PC-3 (cell line): ENCODE results near the gene RIPOR3. TPM values are rescaled to one million over a fixed set of nuclear protein-coding genes. Genes with fewer than 3 reads are reported as not detected.

Source experiments
- ATAC-seq: fragments of 200-7000 bp; cut with Tn5 transposase; 2 replicates; pipeline ENCODE4 v1.9.1; 2020; ENCODE audit warnings: mild to moderate bottlenecking, moderate library complexity
- BruUV-seq: library from RNA; stranded (reverse); fragments of 400-500 nt; replicated peaks from 2 replicates; lab custom pipeline; 2021; lab: Mats Ljungman, UMichigan
- CTCF ChIA-PET: fragments of 300-600 bp; sonication (Branson Sonifier 250); formaldehyde crosslinking; loops from one replicate; lab custom pipeline; 2022; ENCODE audit warnings: antibody characterized with exemption; lab: Charles Lee
- POLR2A ChIA-PET: fragments of 300-600 bp; sonication (Branson Sonifier 250); formaldehyde crosslinking; loops from one replicate; lab custom pipeline; 2022; ENCODE audit warnings: antibody characterized with exemption; ENCODE audit not compliant: unreplicated experiment; lab: Charles Lee
- DNase-seq: peaks from one replicate; pipeline ENCODE4 v3.0.0-alpha.2; 2015
- H2AFZ ChIP-seq: fragments of 300-600 bp; sonication (generic); 2 replicates; pipeline ENCODE4 v1.6.0; 2016; ENCODE audit warnings: antibody characterized with exemption, low read length
- H3F3A ChIP-seq: fragments of 300-600 bp; sonication (generic); one replicate; pipeline ENCODE4 v1.6.0; 2017; ENCODE audit warnings: antibody characterized with exemption, low read length, control low read depth, mild to moderate bottlenecking; ENCODE audit not compliant: unreplicated experiment
- H3K27ac ChIP-seq: fragments of 300-600 bp; sonication (generic); 2 replicates; pipeline ENCODE4 v1.5.1; 2016; ENCODE audit warnings: mild to moderate bottlenecking, low read length
- H3K27me3 ChIP-seq: fragments of 300-600 bp; sonication (generic); 2 replicates; pipeline ENCODE4 v1.6.1; 2016; ENCODE audit warnings: low read length, mixed read lengths
- H3K36me3 ChIP-seq: fragments of 300-600 bp; sonication (generic); 2 replicates; pipeline ENCODE4 v1.6.1; 2016; ENCODE audit warnings: low read depth, mixed run types, low read length, mixed read lengths
- H3K4me1 ChIP-seq: fragments of 300-600 bp; sonication (generic); 2 replicates; pipeline ENCODE4 v1.5.1; 2016; ENCODE audit warnings: low read length; ENCODE audit not compliant: insufficient read depth
- H3K4me2 ChIP-seq: fragments of 300-600 bp; sonication (generic); 2 replicates; pipeline ENCODE4 v1.6.0; 2016; ENCODE audit warnings: low read length
- H3K4me3 ChIP-seq: fragments of 300-600 bp; sonication (generic); 2 replicates; pipeline ENCODE4 v1.5.1; 2016; ENCODE audit warnings: mild to moderate bottlenecking, low read length, mixed read lengths
- H3K79me2 ChIP-seq: fragments of 300-600 bp; sonication (generic); 2 replicates; pipeline ENCODE4 v1.6.1; 2017; ENCODE audit warnings: low read length, mixed read lengths
- H3K9ac ChIP-seq: fragments of 300-600 bp; sonication (generic); 2 replicates; pipeline ENCODE4 v1.6.0; 2016; ENCODE audit warnings: mild to moderate bottlenecking, low read length
- H3K9me2 ChIP-seq: fragments of 300-600 bp; sonication (generic); replicated peaks from 2 replicates; pipeline ENCODE4 v1.6.1; 2016; ENCODE audit warnings: mixed run types, low read length, mixed read lengths
- H3K9me3 ChIP-seq: fragments of 300-600 bp; sonication (generic); 2 replicates; pipeline ENCODE4 v1.6.1; 2016; ENCODE audit warnings: low read length, mixed read lengths
- H4K20me1 ChIP-seq: fragments of 300-600 bp; sonication (generic); 2 replicates; pipeline ENCODE4 v1.6.1; 2016; ENCODE audit warnings: low read length, mixed read lengths
- EZH2 ChIP-seq: fragments of 300-600 bp; sonication (generic); IDR thresholded peaks from one replicate; pipeline ENCODE4 v1.6.1; 2017; ENCODE audit warnings: antibody characterized with exemption, mild to moderate bottlenecking, low read length; ENCODE audit not compliant: unreplicated experiment
- EZH2phosphoT487 ChIP-seq: fragments of 300-600 bp; sonication (generic); IDR thresholded peaks from 2 replicates; pipeline ENCODE4 v1.6.1; 2018; ENCODE audit warnings: mild to moderate bottlenecking, antibody characterized with exemption, low read length, borderline replicate concordance
- intact Hi-C: fragments of 100-400 bp; cut with micrococcal nuclease; formaldehyde crosslinking; loops from 2 replicates; pipeline ENCODE4 v1.9.0; 2023
- total RNA-seq: library from RNA; depleted of rRNA; stranded (reverse); fragments of >200 nt; gene quantifications from 2 replicates; pipeline ENCODE4 v1.2.3, GENCODE V29; 2014
- TF ChIP-seq, protein P1 (sequence below): fragments of 300-600 bp; sonication (generic); conservative IDR thresholded peaks from 2 replicates; pipeline ENCODE4 v1.5.1; 2017; ENCODE audit warnings: antibody characterized with exemption, low read depth, mild to moderate bottlenecking, low read length

The RIPOR3 gene
- total RNA-seq, 1 experiment from 2014 or later: 0.04 TPM

DNA sequence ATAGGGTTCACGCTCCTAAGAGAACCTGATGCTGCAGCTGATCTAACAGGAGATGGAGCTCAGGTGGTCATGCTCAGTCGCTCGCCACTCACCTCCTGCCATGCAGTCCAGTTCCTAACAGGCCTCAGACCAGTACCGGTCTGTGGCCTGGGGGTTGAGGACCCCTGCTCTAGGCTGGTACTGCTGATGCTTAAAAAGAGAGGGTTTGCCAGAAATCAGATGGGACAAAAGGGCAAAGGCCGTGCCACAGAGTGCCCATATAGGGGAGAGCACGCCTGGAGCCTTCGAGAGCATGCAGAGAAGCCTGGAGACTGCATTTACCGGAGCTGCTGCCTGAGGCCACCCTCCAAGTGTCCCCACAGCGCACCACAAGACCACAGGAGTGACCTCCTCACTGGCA lies 105.7 kb downstream of the RIPOR3 start:
- no TSS peak for BruUV-seq
- Histone ChIP-seq H3K9me3 (no peaks in the 10 kb centered on the region), H3F3A (no peaks in the 10 kb centered on the region), H3K36me3 (peaks cover 34% of the 10 kb centered on the region), H3K4me3 (no peak overlapping the region), H3K4me2 (no peak overlapping the region), H3K9me2 (no peaks in the 10 kb centered on the region), H3K27ac (no peak overlapping the region), H3K79me2 (no peaks in the 10 kb centered on the region), H3K27me3 (no peaks in the 10 kb centered on the region), H4K20me1 (no peaks in the 10 kb centered on the region), H2AFZ (no peak overlapping the region), H3K4me1 (no peaks in the 10 kb centered on the region), H3K9ac (no peak overlapping the region)
- DNase-seq: no peak
- no peak for TF ChIP-seq EZH2phosphoT487
- no peak for TF ChIP-seq EZH2
- TF ChIP-seq, protein P1, sequence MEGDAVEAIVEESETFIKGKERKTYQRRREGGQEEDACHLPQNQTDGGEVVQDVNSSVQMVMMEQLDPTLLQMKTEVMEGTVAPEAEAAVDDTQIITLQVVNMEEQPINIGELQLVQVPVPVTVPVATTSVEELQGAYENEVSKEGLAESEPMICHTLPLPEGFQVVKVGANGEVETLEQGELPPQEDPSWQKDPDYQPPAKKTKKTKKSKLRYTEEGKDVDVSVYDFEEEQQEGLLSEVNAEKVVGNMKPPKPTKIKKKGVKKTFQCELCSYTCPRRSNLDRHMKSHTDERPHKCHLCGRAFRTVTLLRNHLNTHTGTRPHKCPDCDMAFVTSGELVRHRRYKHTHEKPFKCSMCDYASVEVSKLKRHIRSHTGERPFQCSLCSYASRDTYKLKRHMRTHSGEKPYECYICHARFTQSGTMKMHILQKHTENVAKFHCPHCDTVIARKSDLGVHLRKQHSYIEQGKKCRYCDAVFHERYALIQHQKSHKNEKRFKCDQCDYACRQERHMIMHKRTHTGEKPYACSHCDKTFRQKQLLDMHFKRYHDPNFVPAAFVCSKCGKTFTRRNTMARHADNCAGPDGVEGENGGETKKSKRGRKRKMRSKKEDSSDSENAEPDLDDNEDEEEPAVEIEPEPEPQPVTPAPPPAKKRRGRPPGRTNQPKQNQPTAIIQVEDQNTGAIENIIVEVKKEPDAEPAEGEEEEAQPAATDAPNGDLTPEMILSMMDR: no peak
- ChIA-PET CTCF (interaction anchor here (1.0 kb wide), 1 partner anchor 122 kb away, joined by 3 read pairs; no protein-coding TSS in a partner anchor), POLR2A (no interaction called here)
- ATAC-seq: no peak
- intact Hi-C loops: no loop called here

DNA sequence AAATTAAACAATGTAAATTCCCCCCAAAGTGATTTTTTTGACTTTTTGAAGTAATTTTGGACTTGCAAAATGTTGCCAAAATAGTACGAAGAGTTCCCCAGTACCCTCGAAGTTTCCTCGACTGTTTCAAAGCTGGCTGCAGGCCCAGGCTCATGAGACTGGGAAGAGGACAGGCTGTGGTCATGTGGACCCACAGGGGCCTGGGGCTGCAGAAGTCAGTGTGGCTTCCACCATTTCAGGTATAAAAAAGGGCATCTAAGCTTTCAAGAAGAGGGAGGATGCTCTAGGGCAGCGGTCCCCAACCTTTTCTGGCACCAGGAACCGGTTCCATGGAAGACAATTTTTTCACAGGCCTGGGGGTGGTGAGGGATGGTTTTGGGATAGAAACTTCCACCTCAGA lies 106.1 kb downstream of the RIPOR3 start:
- DNase-seq (no peak), ATAC-seq (no peak)
- no peak overlapping the region for H3K9ac ChIP-seq
- no peak overlapping the region for H3K4me2 ChIP-seq
- H3K36me3 ChIP-seq: peaks cover 39% of the 10 kb centered on the region
- POLR2A ChIA-PET: no interaction called here
- intact Hi-C loops: no loop called here
- H3F3A ChIP-seq: no peaks in the 10 kb centered on the region
- no TSS peak for BruUV-seq
- H3K4me1 ChIP-seq: no peaks in the 10 kb centered on the region
- no peak overlapping the region for H3K4me3 ChIP-seq
- H3K9me2 ChIP-seq: no peaks in the 10 kb centered on the region
- CTCF ChIA-PET: interaction anchor here (1.0 kb wide), 1 partner anchor 121 kb away, joined by 3 read pairs; no protein-coding TSS in a partner anchor
- no peak overlapping the region for H3K27ac ChIP-seq
- H2AFZ ChIP-seq: no peak overlapping the region
- no peaks in the 10 kb centered on the region for H3K27me3 ChIP-seq
- H3K9me3 ChIP-seq: no peaks in the 10 kb centered on the region
- no peaks in the 10 kb centered on the region for H3K79me2 ChIP-seq
- TF ChIP-seq EZH2: no peak
- TF ChIP-seq EZH2phosphoT487: no peak
- TF ChIP-seq, protein P1: no peak
- no peaks in the 10 kb centered on the region for H4K20me1 ChIP-seq

DNA sequence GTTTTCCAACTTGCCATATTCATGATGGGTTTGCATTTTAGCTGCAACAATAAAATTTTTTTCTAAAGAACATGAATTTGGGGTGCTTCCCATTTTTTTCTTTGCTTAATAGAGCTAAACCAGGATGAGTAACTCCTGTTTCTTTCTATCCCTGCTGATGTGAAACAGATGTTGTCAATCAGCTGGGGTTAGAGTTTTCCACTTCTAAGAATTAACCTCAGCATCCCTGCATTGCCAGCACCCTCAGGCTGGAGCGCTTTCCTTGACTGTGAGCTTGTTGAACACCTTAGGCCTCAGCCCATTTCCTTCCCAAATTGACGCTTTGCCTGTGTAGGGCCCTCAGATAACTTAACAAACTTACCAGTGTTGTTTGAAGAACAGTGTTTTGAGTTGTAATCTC lies 106.7 kb downstream of the RIPOR3 start:
- no peak overlapping the region for H3K27ac ChIP-seq
- H3K36me3 ChIP-seq: peaks cover 43% of the 10 kb centered on the region
- H3K27me3 ChIP-seq: no peaks in the 10 kb centered on the region
- TF ChIP-seq EZH2phosphoT487 (no peak), EZH2 (no peak)
- TF ChIP-seq, protein P1: no peak
- intact Hi-C loops: no loop called here
- H3K79me2 ChIP-seq: no peaks in the 10 kb centered on the region
- no TSS peak for BruUV-seq
- H3K4me1 ChIP-seq: no peaks in the 10 kb centered on the region
- no peaks in the 10 kb centered on the region for H3K9me2 ChIP-seq
- ATAC-seq: no peak
- DNase-seq: no peak
- no peak overlapping the region for H3K4me3 ChIP-seq
- H3K9ac ChIP-seq: no peak overlapping the region
- ChIA-PET CTCF (interaction anchor here (1.0 kb wide), 1 partner anchor 121 kb away, joined by 3 read pairs; no protein-coding TSS in a partner anchor), POLR2A (no interaction called here)
- H3K4me2 ChIP-seq: no peak overlapping the region
- no peaks in the 10 kb centered on the region for H3K9me3 ChIP-seq
- H2AFZ ChIP-seq: no peak overlapping the region
- H3F3A ChIP-seq: no peaks in the 10 kb centered on the region
- no peaks in the 10 kb centered on the region for H4K20me1 ChIP-seq
